ENCODE measurements around the gene PAM. TPM values are rescaled to one million over a fixed set of nuclear protein-coding genes. Genes with fewer than 3 reads are reported as not detected.
A peak's percentile ranks its signal among the peaks of the same experiment; 100 is the strongest.

PAM gene
- total and polyA plus RNA-seq, 2 of the 13 experiments (the other 11 are each of a cell fraction or from before 2014, with no cell fraction given) = 20.2 to 79.1 TPM

DNA sequence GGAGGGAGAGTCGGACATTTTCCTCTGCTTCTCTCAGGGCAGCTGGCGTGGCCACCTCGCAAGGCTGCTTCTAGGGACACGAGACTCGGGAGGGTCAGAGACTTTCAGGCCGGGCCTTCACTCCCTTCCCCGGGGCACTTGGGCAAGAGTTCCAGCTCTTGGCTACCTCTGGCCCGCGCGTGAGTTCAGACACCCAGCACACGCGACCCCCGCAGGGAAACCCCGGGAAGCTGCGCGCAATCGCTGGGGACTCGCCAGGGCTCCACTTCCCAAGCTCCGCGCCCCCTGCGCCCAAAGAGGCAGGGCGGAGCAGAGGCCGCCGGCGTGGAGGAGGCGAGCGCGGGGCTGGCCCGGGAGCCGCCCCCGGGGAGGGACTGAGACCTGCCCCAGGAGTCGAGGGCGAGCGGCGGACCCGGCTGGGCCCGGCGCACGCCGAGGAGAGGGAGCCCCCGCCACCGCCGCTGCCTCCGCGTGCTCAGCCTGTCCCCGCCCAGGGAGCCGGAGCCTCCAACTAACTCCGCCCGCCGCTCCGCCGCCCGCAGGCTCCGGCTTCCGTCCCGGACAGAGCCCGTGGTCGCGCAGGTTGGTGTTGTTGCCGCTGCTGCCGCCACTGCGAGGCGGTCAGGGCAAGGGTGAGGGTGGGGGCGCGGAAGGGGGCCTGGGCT, at the start of gene PAM (continued):
- TF ChIP-seq FOXM1 (CRISPR knock-in tag; IDR thresholded peaks at IDR 0.05) (no peak), ZNF605 (CRISPR knock-in tag; IDR thresholded peaks at IDR 0.05) (peak; percentile 55), PHF21A (CRISPR knock-in tag; IDR thresholded peaks at IDR 0.05) (no peak), ZNF354B (CRISPR knock-in tag; IDR thresholded peaks at IDR 0.05) (no peak), HMG20A (CRISPR knock-in tag; IDR thresholded peaks at IDR 0.05; ENCODE audit: borderline replicate concordance) (no peak), TBX2 (CRISPR knock-in tag; IDR thresholded peaks at IDR 0.05; ENCODE audit: borderline replicate concordance) (no peak), ZEB1 (IDR thresholded peaks at IDR 0.05; ENCODE audit: insufficient replicate concordance, low read depth) (no peak), ZNF230 (CRISPR knock-in tag; IDR thresholded peaks at IDR 0.05) (no peak), RNF2 (conservative IDR thresholded peaks at IDR 0.05; ENCODE audit: low read depth) (0 out of 2 replicates have a peak, but pooled peaks have one; percentile 26), DMAP1 (CRISPR knock-in tag; IDR thresholded peaks at IDR 0.05) (peak; percentile 48; the same call in 1 of the 2 replicates), ZNF501 (CRISPR knock-in tag; IDR thresholded peaks at IDR 0.05) (no peak), ZNF382 (CRISPR knock-in tag; IDR thresholded peaks at IDR 0.05; ENCODE audit: borderline replicate concordance) (no peak), SMC3 (IDR thresholded peaks at IDR 0.05; ENCODE audit: low read length) (no peak), SNRNP70 (IDR thresholded peaks at IDR 0.05; ENCODE audit: low read depth, low read length) (no peak), TBP (CRISPR knock-in tag; IDR thresholded peaks at IDR 0.05) (no peak), KDM4B (CRISPR knock-in tag; IDR thresholded peaks at IDR 0.05) (no peak), ETV5 (CRISPR knock-in tag; IDR thresholded peaks at IDR 0.05; ENCODE audit: borderline replicate concordance) (0 out of 2 replicates have a peak, but pooled peaks have one; percentile 21), PITX1 (CRISPR knock-in tag; IDR thresholded peaks at IDR 0.05) (no peak)
- TF ChIP-seq, protein P1, sequence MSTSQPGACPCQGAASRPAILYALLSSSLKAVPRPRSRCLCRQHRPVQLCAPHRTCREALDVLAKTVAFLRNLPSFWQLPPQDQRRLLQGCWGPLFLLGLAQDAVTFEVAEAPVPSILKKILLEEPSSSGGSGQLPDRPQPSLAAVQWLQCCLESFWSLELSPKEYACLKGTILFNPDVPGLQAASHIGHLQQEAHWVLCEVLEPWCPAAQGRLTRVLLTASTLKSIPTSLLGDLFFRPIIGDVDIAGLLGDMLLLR (CRISPR knock-in tag; IDR thresholded peaks at IDR 0.05) = no peak
- TF ChIP-seq, protein P2, sequence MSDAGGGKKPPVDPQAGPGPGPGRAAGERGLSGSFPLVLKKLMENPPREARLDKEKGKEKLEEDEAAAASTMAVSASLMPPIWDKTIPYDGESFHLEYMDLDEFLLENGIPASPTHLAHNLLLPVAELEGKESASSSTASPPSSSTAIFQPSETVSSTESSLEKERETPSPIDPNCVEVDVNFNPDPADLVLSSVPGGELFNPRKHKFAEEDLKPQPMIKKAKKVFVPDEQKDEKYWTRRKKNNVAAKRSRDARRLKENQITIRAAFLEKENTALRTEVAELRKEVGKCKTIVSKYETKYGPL (CRISPR knock-in tag; IDR thresholded peaks at IDR 0.05) = no peak
- TF ChIP-seq, protein P3, sequence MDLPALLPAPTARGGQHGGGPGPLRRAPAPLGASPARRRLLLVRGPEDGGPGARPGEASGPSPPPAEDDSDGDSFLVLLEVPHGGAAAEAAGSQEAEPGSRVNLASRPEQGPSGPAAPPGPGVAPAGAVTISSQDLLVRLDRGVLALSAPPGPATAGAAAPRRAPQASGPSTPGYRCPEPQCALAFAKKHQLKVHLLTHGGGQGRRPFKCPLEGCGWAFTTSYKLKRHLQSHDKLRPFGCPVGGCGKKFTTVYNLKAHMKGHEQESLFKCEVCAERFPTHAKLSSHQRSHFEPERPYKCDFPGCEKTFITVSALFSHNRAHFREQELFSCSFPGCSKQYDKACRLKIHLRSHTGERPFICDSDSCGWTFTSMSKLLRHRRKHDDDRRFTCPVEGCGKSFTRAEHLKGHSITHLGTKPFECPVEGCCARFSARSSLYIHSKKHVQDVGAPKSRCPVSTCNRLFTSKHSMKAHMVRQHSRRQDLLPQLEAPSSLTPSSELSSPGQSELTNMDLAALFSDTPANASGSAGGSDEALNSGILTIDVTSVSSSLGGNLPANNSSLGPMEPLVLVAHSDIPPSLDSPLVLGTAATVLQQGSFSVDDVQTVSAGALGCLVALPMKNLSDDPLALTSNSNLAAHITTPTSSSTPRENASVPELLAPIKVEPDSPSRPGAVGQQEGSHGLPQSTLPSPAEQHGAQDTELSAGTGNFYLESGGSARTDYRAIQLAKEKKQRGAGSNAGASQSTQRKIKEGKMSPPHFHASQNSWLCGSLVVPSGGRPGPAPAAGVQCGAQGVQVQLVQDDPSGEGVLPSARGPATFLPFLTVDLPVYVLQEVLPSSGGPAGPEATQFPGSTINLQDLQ (CRISPR knock-in tag; IDR thresholded peaks at IDR 0.05) = no peak
- TF ChIP-seq, protein P4, sequence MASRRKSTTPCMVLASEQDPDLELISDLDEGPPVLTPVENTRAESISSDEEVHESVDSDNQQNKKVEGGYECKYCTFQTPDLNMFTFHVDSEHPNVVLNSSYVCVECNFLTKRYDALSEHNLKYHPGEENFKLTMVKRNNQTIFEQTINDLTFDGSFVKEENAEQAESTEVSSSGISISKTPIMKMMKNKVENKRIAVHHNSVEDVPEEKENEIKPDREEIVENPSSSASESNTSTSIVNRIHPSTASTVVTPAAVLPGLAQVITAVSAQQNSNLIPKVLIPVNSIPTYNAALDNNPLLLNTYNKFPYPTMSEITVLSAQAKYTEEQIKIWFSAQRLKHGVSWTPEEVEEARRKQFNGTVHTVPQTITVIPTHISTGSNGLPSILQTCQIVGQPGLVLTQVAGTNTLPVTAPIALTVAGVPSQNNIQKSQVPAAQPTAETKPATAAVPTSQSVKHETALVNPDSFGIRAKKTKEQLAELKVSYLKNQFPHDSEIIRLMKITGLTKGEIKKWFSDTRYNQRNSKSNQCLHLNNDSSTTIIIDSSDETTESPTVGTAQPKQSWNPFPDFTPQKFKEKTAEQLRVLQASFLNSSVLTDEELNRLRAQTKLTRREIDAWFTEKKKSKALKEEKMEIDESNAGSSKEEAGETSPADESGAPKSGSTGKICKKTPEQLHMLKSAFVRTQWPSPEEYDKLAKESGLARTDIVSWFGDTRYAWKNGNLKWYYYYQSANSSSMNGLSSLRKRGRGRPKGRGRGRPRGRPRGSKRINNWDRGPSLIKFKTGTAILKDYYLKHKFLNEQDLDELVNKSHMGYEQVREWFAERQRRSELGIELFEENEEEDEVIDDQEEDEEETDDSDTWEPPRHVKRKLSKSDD (CRISPR knock-in tag; IDR thresholded peaks at IDR 0.05; ENCODE audit: low read depth) = no peak
- TF ChIP-seq, protein P5, sequence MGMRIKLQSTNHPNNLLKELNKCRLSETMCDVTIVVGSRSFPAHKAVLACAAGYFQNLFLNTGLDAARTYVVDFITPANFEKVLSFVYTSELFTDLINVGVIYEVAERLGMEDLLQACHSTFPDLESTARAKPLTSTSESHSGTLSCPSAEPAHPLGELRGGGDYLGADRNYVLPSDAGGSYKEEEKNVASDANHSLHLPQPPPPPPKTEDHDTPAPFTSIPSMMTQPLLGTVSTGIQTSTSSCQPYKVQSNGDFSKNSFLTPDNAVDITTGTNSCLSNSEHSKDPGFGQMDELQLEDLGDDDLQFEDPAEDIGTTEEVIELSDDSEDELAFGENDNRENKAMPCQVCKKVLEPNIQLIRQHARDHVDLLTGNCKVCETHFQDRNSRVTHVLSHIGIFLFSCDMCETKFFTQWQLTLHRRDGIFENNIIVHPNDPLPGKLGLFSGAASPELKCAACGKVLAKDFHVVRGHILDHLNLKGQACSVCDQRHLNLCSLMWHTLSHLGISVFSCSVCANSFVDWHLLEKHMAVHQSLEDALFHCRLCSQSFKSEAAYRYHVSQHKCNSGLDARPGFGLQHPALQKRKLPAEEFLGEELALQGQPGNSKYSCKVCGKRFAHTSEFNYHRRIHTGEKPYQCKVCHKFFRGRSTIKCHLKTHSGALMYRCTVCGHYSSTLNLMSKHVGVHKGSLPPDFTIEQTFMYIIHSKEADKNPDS (CRISPR knock-in tag; IDR thresholded peaks at IDR 0.05) = no peak
